Stomach (tissue), 9 donors: Measurements from ENCODE around the gene LDLRAD3. TPM values are rescaled to one million over a fixed set of nuclear protein-coding genes. Genes with fewer than 3 reads are reported as not detected.

Experiments used
- DNase-seq, 2 donors: peaks; one replicate each; pipeline versions ENCODE4 v3.0.0 to v3.0.0-alpha.2; 2013 to 2019
- H3K27ac ChIP-seq, 5 donors: fragments of 200-600 bp in 4 of 5; sonication (generic) in 4 of 5; one replicate each; pipeline ENCODE4 v1.5.1; 2013 to 2019; ENCODE audit warnings: mild to moderate bottlenecking in 1 of 5, moderate library complexity in 1 of 5
- H3K27me3 ChIP-seq, 3 donors: fragments of 200-600 bp; sonication (generic); one replicate each; pipeline ENCODE4 v1.5.1; 2017 to 2019; ENCODE audit warnings: mixed run types in 1 of 3
- H3K36me3 ChIP-seq, 4 donors: fragments of 200-600 bp; sonication (generic); 1 replicate in 3 of 4; 2 replicates in 1 of 4; pipeline ENCODE4 v1.5.1; 2016 to 2019
- H3K4me1 ChIP-seq, 4 donors: fragments of 200-600 bp; sonication (generic); one replicate each; pipeline ENCODE4 v1.5.1; 2016 to 2019
- H3K4me3 ChIP-seq, 4 donors: fragments of 200-600 bp; sonication (generic) in 3 of 4; one replicate each; pipeline ENCODE4 v1.5.1; 2016 to 2019; ENCODE audit warnings: mild to moderate bottlenecking in 1 of 4
- H3K9me3 ChIP-seq, 4 donors: fragments of 200-600 bp; sonication (generic); one replicate each; pipeline ENCODE4 v1.5.1; 2016 to 2019
- CTCF ChIP-seq, 7 experiments: fragments of 450-650 bp in 4 of 7; fragments of 200-600 bp in 3 of 7; sonication (generic) in 3 of 7; IDR thresholded peaks; one replicate each; pipeline ENCODE4 v1.5.1; 2016 to 2019; ENCODE audit warnings: antibody characterized with exemption in 7 of 7, control low read depth in 2 of 7, mild to moderate bottlenecking in 1 of 7
- EP300 ChIP-seq: sonication (generic); formaldehyde crosslinking; IDR thresholded peaks from one replicate; pipeline ENCODE4 v1.6.1; 2017; ENCODE audit warnings: antibody characterized with exemption
- POLR2A ChIP-seq, 4 donors: fragments of 450-650 bp; IDR thresholded peaks; one replicate each; pipeline ENCODE4 v1.6.1; 2016; ENCODE audit warnings: antibody characterized with exemption in 4 of 4, control low read depth in 2 of 4, mild to moderate bottlenecking in 1 of 4, moderate library complexity in 1 of 4
- POLR2AphosphoS5 ChIP-seq, 3 donors: sonication (generic); formaldehyde crosslinking; IDR thresholded peaks; one replicate each; pipeline ENCODE4 v1.6.1; 2016; ENCODE audit warnings: antibody characterized with exemption in 3 of 3
- WGBS, 5 donors: extraction: QIAGEN DNeasy Blood & Tissue Kit in 3 of 5; methylation state at CpG; one replicate each; pipeline versions ENCODE4 v1.1.5 to v1.1.7; 2013 to 2018; 5-methylcytosine and 5-hydroxymethylcytosine counted together
- intact Hi-C: fragments of 100-400 bp; cut with DNase I; formaldehyde crosslinking; loops from one replicate; pipeline ENCODE4 v1.15.1; 2023; ENCODE audit warnings: low total_unique reads
- polyA plus RNA-seq, 3 donors: library from polyadenylated mRNA; stranded (reverse); fragments of 200-250 nt; gene quantifications; one replicate each; pipeline ENCODE4 v1.2.3, GENCODE V29; 2013
- total RNA-seq, 5 donors: library from RNA; depleted of rRNA; stranded (reverse); fragments of >200 nt; gene quantifications; one replicate each; pipeline versions ENCODE4 v1.1.0 to v1.2.3, GENCODE V29; 2014 to 2016
- donor health status: healthy with polysubstance abuse.
- donor health status: Bipolar disorder and iron deficiency.
- donor health status: healthy.

The LDLRAD3 gene
- total and polyA plus RNA-seq, 8 donors, result 2.0 to 22.8 (median 7.9) TPM

GRCh38 chr11:36237391-36237790, 293.5 kb downstream of the LDLRAD3 start:
- Histone ChIP-seq H3K36me3 (no peaks in the 10 kb centered on the region), H3K27me3 (no peaks in the 10 kb centered on the region), H3K4me1 (no peaks in the 10 kb centered on the region), H3K4me3 (no peak overlapping the region), H3K9me3 (no peaks in the 10 kb centered on the region), H3K27ac (no peak overlapping the region)
- DNase-seq, result no peak
- TF ChIP-seq POLR2A (IDR thresholded peaks at IDR 0.05), result no peak
- no peak for TF ChIP-seq POLR2AphosphoS5 (IDR thresholded peaks at IDR 0.05)
- TF ChIP-seq CTCF (IDR thresholded peaks at IDR 0.05), result no peak
- no peak for TF ChIP-seq EP300
- intact Hi-C loops, result no loop called here

DNA sequence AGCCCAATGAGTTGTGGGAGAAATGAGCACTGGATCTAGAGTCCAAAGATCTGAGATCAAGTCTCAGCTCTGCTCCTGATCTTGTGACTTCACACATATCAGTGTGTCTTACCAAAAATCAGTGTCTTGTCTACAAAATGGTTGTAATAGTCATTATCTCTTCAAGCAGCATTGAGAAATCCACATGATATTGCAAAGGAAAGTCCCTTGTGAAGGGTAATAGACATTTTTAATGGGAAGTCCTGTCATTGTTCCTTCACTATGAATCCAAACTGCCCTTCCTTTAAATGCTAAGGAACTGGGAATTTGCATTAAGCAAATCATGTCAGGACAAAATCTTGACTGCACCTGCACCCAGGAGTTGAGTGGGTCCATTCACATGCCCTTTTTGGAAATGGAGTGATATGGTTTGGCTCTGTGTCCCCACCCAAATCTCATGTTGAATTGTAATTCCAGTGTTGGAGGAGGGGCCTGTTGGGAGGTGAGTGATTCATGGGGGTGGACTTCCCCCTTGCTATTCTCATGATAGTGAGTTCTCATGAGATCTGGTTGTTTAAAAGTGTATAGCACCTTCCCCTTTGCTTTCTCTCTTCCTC, 294.3 kb downstream of the LDLRAD3 start:
- DNase-seq, result no peak
- intact Hi-C loops, result no loop called here
- no peaks in the 10 kb centered on the region for H3K9me3 ChIP-seq
- no peak overlapping the region for H3K27ac ChIP-seq
- H3K36me3 ChIP-seq, result no peaks in the 10 kb centered on the region
- TF ChIP-seq POLR2AphosphoS5 (IDR thresholded peaks at IDR 0.05) (no peak), CTCF (IDR thresholded peaks at IDR 0.05) (no peak), EP300 (no peak), POLR2A (IDR thresholded peaks at IDR 0.05) (no peak)
- no peaks in the 10 kb centered on the region for H3K4me1 ChIP-seq
- no peaks in the 10 kb centered on the region for H3K27me3 ChIP-seq
- no peak overlapping the region for H3K4me3 ChIP-seq

DNA sequence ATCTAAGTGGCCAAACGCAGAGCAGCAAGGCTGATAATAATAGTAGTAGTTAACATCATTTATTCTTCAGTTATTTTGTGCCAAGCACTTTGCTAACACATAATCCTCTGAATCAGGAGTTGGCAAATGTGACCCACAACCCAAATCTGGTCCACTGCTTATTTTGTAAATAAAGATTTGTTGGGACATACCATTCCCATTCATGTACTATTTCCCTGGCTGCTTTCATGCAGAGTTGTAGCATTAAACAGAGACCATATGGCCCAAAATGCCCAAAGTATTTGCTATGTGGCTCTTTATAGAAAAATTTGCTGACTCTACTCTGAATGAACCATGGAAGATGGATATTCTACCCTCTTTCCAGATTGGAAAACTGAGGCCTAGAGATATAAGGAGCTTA, 295.0 kb downstream of the LDLRAD3 start:
- 63 to 79% (median 68%) methylated on average over 1 of the region's 1 CpG for whole genome bisulfite sequencing, 5 donors
- no peaks in the 10 kb centered on the region for H3K27me3 ChIP-seq

DNA sequence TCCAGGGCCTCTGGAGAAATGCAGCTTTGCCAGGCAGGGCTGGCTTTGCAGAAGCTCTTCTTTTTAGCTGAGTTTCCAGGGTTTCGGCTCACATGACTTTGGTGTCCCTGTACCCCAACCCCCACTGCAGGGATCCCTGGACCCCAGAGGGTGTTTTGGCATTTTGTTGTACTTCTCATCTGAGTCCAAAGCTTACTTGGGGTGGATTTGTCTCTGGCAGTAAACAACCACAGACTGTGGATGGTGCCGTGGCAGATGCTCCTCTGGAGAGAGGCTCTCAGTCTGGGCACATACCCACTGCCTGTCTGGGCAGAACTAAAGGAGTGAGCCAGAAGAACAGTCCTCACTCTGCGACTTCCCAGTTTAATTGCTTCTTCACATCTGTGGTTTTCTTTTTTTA, 295.8 kb downstream of the LDLRAD3 start:
- intact Hi-C loops, result no loop called here
- no peak for TF ChIP-seq POLR2A (IDR thresholded peaks at IDR 0.05)
- TF ChIP-seq POLR2AphosphoS5 (IDR thresholded peaks at IDR 0.05), result no peak
- TF ChIP-seq EP300, result no peak
- TF ChIP-seq CTCF (IDR thresholded peaks at IDR 0.05), result no peak
- no peaks in the 10 kb centered on the region for H3K27me3 ChIP-seq

More for the DNA sequence above, 295.0 kb downstream of the LDLRAD3 start:
- no peak for DNase-seq
- no peaks in the 10 kb centered on the region for H3K36me3 ChIP-seq
- H3K9me3 ChIP-seq, result no peaks in the 10 kb centered on the region
- no peaks in the 10 kb centered on the region for H3K4me1 ChIP-seq
- H3K4me3 ChIP-seq, result no peak overlapping the region
- TF ChIP-seq CTCF (IDR thresholded peaks at IDR 0.05) (no peak), POLR2AphosphoS5 (IDR thresholded peaks at IDR 0.05) (peak in 1 of 3 donors; percentile 20)
- H3K27ac ChIP-seq, result no peak overlapping the region
- intact Hi-C loops, result no loop called here

More for the DNA sequence above, 295.8 kb downstream of the LDLRAD3 start:
- Histone ChIP-seq H3K4me3 (no peak overlapping the region), H3K27ac (no peak overlapping the region), H3K4me1 (no peaks in the 10 kb centered on the region), H3K36me3 (no peaks in the 10 kb centered on the region), H3K9me3 (no peaks in the 10 kb centered on the region)
- DNase-seq, result no peak
- WGBS, 5 donors, result 91 to 100% (median 92%) methylated on average over 3 of the region's 3 CpGs
